Stimulated activated memory B cell treated with anti-CD40 and anti-IgM and Interleukin-4, amounts not matched to agents 10 μg/mL and 1 μg/mL and 100 μg/mL, for 72 hours (primary cell): ENCODE results near the gene KRTAP10-11.
"Not testable (repeated sequence)": the region's sequence is repeated elsewhere in the genome, so short reads cannot be mapped to it uniquely, and the experiment has no call there.

Experiments used
- ATAC-seq: fragments of 150-1000 bp; cut with Tn5 transposase; 2 replicates; pipeline ENCODE4 v1.10.0; 2021
- H3K27ac Mint-ChIP-seq: one replicate; pipeline ENCODE4 v1.8.0; 2022; ENCODE audit warnings: mild to moderate bottlenecking, mixed read lengths
- H3K27me3 Mint-ChIP-seq: one replicate; pipeline ENCODE4 v1.8.0; 2022; ENCODE audit warnings: mixed read lengths
- H3K36me3 Mint-ChIP-seq: one replicate; pipeline ENCODE4 v1.8.0; 2022; ENCODE audit warnings: mixed read lengths
- H3K4me1 Mint-ChIP-seq: one replicate; pipeline ENCODE4 v1.8.0; 2022; ENCODE audit warnings: mixed read lengths
- H3K4me3 Mint-ChIP-seq: one replicate; pipeline ENCODE4 v1.8.0; 2022; ENCODE audit warnings: mild to moderate bottlenecking, moderate library complexity, mixed read lengths
- H3K9me3 Mint-ChIP-seq: one replicate; pipeline ENCODE4 v1.8.0; 2022; ENCODE audit warnings: mixed read lengths

KRTAP10-11 gene

DNA sequence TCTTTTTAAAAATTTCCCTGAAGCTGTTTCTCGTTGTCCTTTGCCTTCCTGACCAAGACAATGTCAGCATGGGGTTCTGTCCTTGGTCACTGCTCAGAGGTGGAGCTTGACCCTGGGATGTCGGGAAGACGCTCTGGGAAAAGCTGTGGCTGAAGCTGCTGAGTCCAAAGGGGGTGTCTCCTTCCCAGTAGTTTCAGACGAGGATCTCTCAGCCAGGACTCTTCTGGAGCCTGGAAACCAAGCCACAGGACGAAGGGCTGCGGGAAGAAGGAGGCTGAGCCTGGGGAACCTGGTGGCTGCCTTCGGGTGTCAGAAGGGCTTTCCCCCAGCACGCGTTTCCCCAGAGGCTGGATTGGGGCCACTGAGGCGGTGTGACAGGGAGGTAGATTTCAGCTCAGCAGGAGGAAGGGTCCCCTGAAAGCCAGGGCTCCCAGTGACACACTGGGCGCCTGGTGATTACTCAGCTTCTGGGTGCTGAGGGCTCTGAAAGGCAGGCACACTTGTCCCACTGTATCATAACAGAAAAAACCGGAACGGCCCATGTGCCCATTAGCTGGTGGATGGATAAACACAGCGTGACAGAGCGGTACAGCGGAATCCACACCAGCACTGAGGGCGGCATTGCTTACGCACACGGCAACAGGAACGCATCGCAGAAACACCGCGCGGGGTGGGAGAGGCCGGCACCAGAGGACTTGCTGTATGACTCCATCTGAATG lies 40.8 kb downstream of the KRTAP10-11 start:
- H3K27me3 Mint-ChIP-seq = peaks cover 67% of the 10 kb centered on the region
- ATAC-seq = no peak
- no peak overlapping the region for H3K27ac Mint-ChIP-seq
- H3K4me3 Mint-ChIP-seq = no peak overlapping the region
- no peaks in the 10 kb centered on the region for H3K36me3 Mint-ChIP-seq
- no peaks in the 10 kb centered on the region for H3K4me1 Mint-ChIP-seq
- no peaks in the 10 kb centered on the region for H3K9me3 Mint-ChIP-seq

GRCh38 chr21:44687671-44688070 lies 41.5 kb downstream of the KRTAP10-11 start:
- Mint-ChIP-seq H3K27me3 (peaks cover 60% of the 10 kb centered on the region), H3K9me3 (peaks cover under 1% of the 10 kb centered on the region), H3K27ac (no peak overlapping the region), H3K4me1 (no peaks in the 10 kb centered on the region), H3K36me3 (no peaks in the 10 kb centered on the region), H3K4me3 (no peak overlapping the region)
- no peak for ATAC-seq

GRCh38 chr21:44689740-44690139 lies 43.5 kb downstream of the KRTAP10-11 start:
- not testable (repeated sequence) for H3K9me3 Mint-ChIP-seq, H3K36me3 Mint-ChIP-seq, H3K4me1 Mint-ChIP-seq, H3K4me3 Mint-ChIP-seq, H3K27ac Mint-ChIP-seq, ATAC-seq
- peaks cover 43% of the 10 kb centered on the region for H3K27me3 Mint-ChIP-seq

DNA sequence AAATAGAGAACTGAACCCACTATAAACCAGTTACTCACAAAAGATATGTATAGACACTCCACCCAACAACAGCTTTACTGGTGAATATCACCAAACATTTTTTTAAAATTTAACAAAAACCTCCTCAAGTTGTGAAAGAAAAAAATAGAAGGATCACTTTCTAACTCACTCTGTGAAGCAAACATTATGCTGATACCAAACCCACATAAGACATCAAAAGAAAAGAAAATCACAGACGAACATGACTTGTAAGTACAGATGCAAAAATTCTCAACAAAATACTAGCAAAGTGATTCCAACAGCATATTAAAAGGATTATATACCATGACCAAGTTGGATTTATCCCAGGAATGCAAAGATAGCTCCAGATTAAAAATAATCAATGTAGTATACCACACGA lies 45.5 kb downstream of the KRTAP10-11 start:
- H3K27me3 Mint-ChIP-seq = peaks cover 38% of the 10 kb centered on the region
- no peak overlapping the region for H3K27ac Mint-ChIP-seq
- peaks cover 8% of the 10 kb centered on the region for H3K9me3 Mint-ChIP-seq
- no peaks in the 10 kb centered on the region for H3K4me1 Mint-ChIP-seq
- no peaks in the 10 kb centered on the region for H3K36me3 Mint-ChIP-seq
- no peak for ATAC-seq
- no peak overlapping the region for H3K4me3 Mint-ChIP-seq

GRCh38 chr21:44692798-44693512 lies 46.7 kb downstream of the KRTAP10-11 start:
- no peaks in the 10 kb centered on the region for H3K4me1 Mint-ChIP-seq
- no peak overlapping the region for H3K27ac Mint-ChIP-seq
- H3K4me3 Mint-ChIP-seq = no peak overlapping the region
- H3K36me3 Mint-ChIP-seq = no peaks in the 10 kb centered on the region
- H3K27me3 Mint-ChIP-seq = peaks cover 38% of the 10 kb centered on the region
- ATAC-seq = no peak
- H3K9me3 Mint-ChIP-seq = peaks cover 8% of the 10 kb centered on the region

GRCh38 chr21:44694776-44695175 lies 48.6 kb downstream of the KRTAP10-11 start:
- no peak for ATAC-seq
- Mint-ChIP-seq H3K36me3 (no peaks in the 10 kb centered on the region), H3K27me3 (peaks cover 43% of the 10 kb centered on the region), H3K27ac (no peak overlapping the region), H3K4me3 (no peak overlapping the region), H3K9me3 (peaks cover 8% of the 10 kb centered on the region), H3K4me1 (no peaks in the 10 kb centered on the region)

DNA sequence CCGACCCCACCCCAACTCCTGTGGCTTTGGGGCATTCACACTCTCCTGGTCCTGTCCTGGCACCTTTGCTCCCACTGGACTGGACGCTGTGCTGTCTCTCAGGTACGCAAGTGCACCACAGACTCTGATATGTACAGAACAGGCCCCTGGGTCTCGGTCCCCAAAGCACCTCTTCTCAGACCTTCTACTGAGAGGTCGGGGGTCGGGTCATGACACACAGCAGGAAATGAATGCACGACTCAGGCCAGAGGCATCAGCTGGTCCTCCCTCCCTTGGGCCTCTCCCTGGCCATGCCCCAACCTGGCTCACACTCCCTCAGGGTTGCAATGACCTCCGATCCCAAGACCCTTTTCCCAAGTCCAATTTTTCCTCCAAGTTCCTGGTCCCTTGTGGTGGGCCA lies 49.0 kb downstream of the KRTAP10-11 start:
- no peak overlapping the region for H3K4me3 Mint-ChIP-seq
- H3K27ac Mint-ChIP-seq = no peak overlapping the region
- no peak for ATAC-seq
- H3K9me3 Mint-ChIP-seq = peaks cover 8% of the 10 kb centered on the region
- no peaks in the 10 kb centered on the region for H3K36me3 Mint-ChIP-seq
- H3K27me3 Mint-ChIP-seq = peaks cover 47% of the 10 kb centered on the region
- H3K4me1 Mint-ChIP-seq = no peaks in the 10 kb centered on the region

GRCh38 chr21:44695641-44696040 lies 49.4 kb downstream of the KRTAP10-11 start:
- H3K4me1 Mint-ChIP-seq = no peaks in the 10 kb centered on the region
- H3K9me3 Mint-ChIP-seq = peaks cover 8% of the 10 kb centered on the region
- H3K27me3 Mint-ChIP-seq = peaks cover 52% of the 10 kb centered on the region
- H3K36me3 Mint-ChIP-seq = no peaks in the 10 kb centered on the region
- H3K27ac Mint-ChIP-seq = no peak overlapping the region
- no peak overlapping the region for H3K4me3 Mint-ChIP-seq
- ATAC-seq = no peak

DNA sequence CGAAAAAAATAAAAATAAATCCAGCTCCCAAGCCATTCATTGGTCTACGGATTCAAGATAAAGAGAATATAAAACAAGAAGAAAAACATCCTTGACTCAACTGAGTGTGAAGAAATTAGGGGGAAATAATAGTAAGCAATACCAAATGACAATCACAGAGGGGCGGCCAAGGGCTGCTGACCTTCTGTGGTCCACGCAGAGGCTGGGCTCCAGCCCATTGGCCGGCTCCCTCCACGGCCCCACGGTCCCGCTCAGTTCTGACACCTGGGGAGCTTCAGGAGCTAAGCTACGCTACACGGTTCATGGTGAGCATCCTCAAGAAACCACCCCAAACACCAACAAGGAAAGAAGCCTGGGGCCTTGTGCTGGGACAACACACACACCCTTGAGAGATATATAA lies 50.4 kb downstream of the KRTAP10-11 start:
- H3K27me3 Mint-ChIP-seq = peaks cover 61% of the 10 kb centered on the region

More for the DNA sequence above, 50.4 kb downstream of the KRTAP10-11 start:
- Mint-ChIP-seq H3K4me3 (no peak overlapping the region), H3K9me3 (peaks cover 8% of the 10 kb centered on the region), H3K27ac (no peak overlapping the region), H3K36me3 (no peaks in the 10 kb centered on the region), H3K4me1 (no peaks in the 10 kb centered on the region)
- ATAC-seq = no peak
